ENCODE results near the gene CAVIN2. TPM values are rescaled to one million over a fixed set of nuclear protein-coding genes. Genes with fewer than 3 reads are reported as not detected.

Gene CAVIN2
- total and polyA plus RNA-seq, 2 donors (not counting 3 experiments of a cell fraction or from before 2014, with no cell fraction given), result 202 to 260 TPM

GRCh38 chr2:191811807-191812602 lies 34.9 kb downstream of the CAVIN2 start:
- dilution Hi-C loops (cut with MboI; ENCODE audit: extremely low pct_ligation_motif_present, low sequenced_read_pairs) (no loop called here), intact Hi-C loops (cut with micrococcal nuclease) (loop anchor here (1.0 to 2.0 kb wide), 9 partner anchors 35 to 1773 kb away; partner anchors contain the start of gene CAVIN2)
- TF ChIP-seq CTCF (IDR thresholded peaks at IDR 0.05; ENCODE audit: extremely low read depth in 1 of 2, insufficient read depth in 1 of 2, low read depth in 1 of 2, low read length in 2 of 2), result peak; percentile 67 to 68
- no peak for TF ChIP-seq POLR2AphosphoS5 (IDR thresholded peaks at IDR 0.05; ENCODE audit: insufficient read depth, low read depth, low read length)
- ChIA-PET CTCF (interaction anchor here (0.6 to 12.1 kb wide), 78 partner anchors 9 to 1884 kb away, joined by 3 to 532 read pairs (median 4); partner anchors contain the start of genes CAVIN2 and TMEFF2), POLR2A (interaction anchor here (1.0 to 1.7 kb wide), 2 partner anchors 19 to 350 kb away, joined by 4 to 17 read pairs; no protein-coding TSS in a partner anchor)
- Histone ChIP-seq H3K9ac (replicated peaks; ENCODE audit: extremely low read depth, insufficient read depth, low read length) (no peak overlapping the region), H3K79me2 (ENCODE audit: control insufficient read depth, insufficient read depth, low read length) (no peaks in the 10 kb centered on the region), H3K4me2 (ENCODE audit: insufficient read depth, low read length) (no peak overlapping the region), H3K27me3 (ENCODE audit: control insufficient read depth in 2 of 2, insufficient read depth in 2 of 2, low read length in 2 of 2) (no peaks in the 10 kb centered on the region), H4K20me1 (replicated peaks; ENCODE audit: control insufficient read depth, extremely low read depth, insufficient read depth, low read length) (no peaks in the 10 kb centered on the region), H3K27ac (ENCODE audit: insufficient read depth, low read depth, low read length) (no peak overlapping the region), H3K4me1 (ENCODE audit: control insufficient read depth, extremely low read depth, insufficient read depth, low read length) (peaks cover 2% of the 10 kb centered on the region), H2AFZ (ENCODE audit: low read depth, low read length) (no peak overlapping the region), H3K9me3 (replicated peaks; ENCODE audit: control insufficient read depth, insufficient read depth, low read length) (no peaks in the 10 kb centered on the region), H3K4me3 (replicated peaks in 1 of 3; ENCODE audit: insufficient read depth in 1 of 3, low read depth in 1 of 3, low read length in 3 of 3) (no peak overlapping the region), H3K9me1 (replicated peaks; ENCODE audit: control insufficient read depth, extremely low read depth, insufficient read depth, low read length) (no peaks in the 10 kb centered on the region), H3K36me3 (ENCODE audit: control insufficient read depth in 2 of 2, extremely low read depth in 1 of 2, insufficient read depth in 2 of 2, low read length in 2 of 2) (no peaks in the 10 kb centered on the region)
- DNase-seq (ENCODE audit: low read depth, low spot score), result peak; percentile 86
- FAIRE-seq, result peak; percentile 94
- no TSS peak for BruUV-seq (replicated peaks)

GRCh38 chr2:191806396-191806795 lies 40.5 kb downstream of the CAVIN2 start:
- Histone ChIP-seq H3K9ac (replicated peaks; ENCODE audit: extremely low read depth, insufficient read depth, low read length) (no peak overlapping the region), H2AFZ (ENCODE audit: low read depth, low read length) (no peak overlapping the region), H3K27ac (ENCODE audit: insufficient read depth, low read depth, low read length) (no peak overlapping the region), H3K9me3 (replicated peaks; ENCODE audit: control insufficient read depth, insufficient read depth, low read length) (no peaks in the 10 kb centered on the region), H3K9me1 (replicated peaks; ENCODE audit: control insufficient read depth, extremely low read depth, insufficient read depth, low read length) (no peaks in the 10 kb centered on the region), H3K4me2 (ENCODE audit: insufficient read depth, low read length) (no peak overlapping the region), H3K4me1 (ENCODE audit: control insufficient read depth, extremely low read depth, insufficient read depth, low read length) (no peaks in the 10 kb centered on the region), H3K36me3 (ENCODE audit: control insufficient read depth in 2 of 2, extremely low read depth in 1 of 2, insufficient read depth in 2 of 2, low read length in 2 of 2) (no peaks in the 10 kb centered on the region), H3K27me3 (ENCODE audit: control insufficient read depth in 2 of 2, insufficient read depth in 2 of 2, low read length in 2 of 2) (no peaks in the 10 kb centered on the region), H4K20me1 (replicated peaks; ENCODE audit: control insufficient read depth, extremely low read depth, insufficient read depth, low read length) (no peaks in the 10 kb centered on the region), H3K4me3 (replicated peaks in 1 of 3; ENCODE audit: insufficient read depth in 1 of 3, low read depth in 1 of 3, low read length in 3 of 3) (no peak overlapping the region), H3K79me2 (ENCODE audit: control insufficient read depth, insufficient read depth, low read length) (no peaks in the 10 kb centered on the region)
- intact Hi-C loops (cut with micrococcal nuclease), result no loop called here
- CTCF ChIA-PET, result interaction anchor here (1.0 to 1.4 kb wide), 2 partner anchors 20 to 356 kb away, joined by 3 to 5 read pairs; no protein-coding TSS in a partner anchor
- TF ChIP-seq GATA2 (IDR thresholded peaks at IDR 0.05; ENCODE audit: insufficient read depth, insufficient read length, low read depth, low read length) (no peak), EZH2 (IDR thresholded peaks at IDR 0.05; ENCODE audit: borderline replicate concordance, low read depth, low read length, severe bottlenecking) (no peak), MAX (IDR thresholded peaks at IDR 0.05; ENCODE audit: insufficient read depth, insufficient read length) (no peak), POLR2A (IDR thresholded peaks at IDR 0.05; ENCODE audit: low read depth, low read length) (no peak), CTCF (IDR thresholded peaks at IDR 0.05; ENCODE audit: extremely low read depth in 1 of 2, insufficient read depth in 1 of 2, low read depth in 1 of 2, low read length in 2 of 2) (no peak), POLR2AphosphoS5 (IDR thresholded peaks at IDR 0.05; ENCODE audit: insufficient read depth, low read depth, low read length) (no peak), JUN (IDR thresholded peaks at IDR 0.05; ENCODE audit: borderline replicate concordance, insufficient read depth, insufficient read length, low read depth) (no peak), MYC (IDR thresholded peaks at IDR 0.05; ENCODE audit: low read depth, low read length) (no peak), FOS (IDR thresholded peaks at IDR 0.05; ENCODE audit: borderline replicate concordance, insufficient read depth, low read length) (no peak)
- FAIRE-seq (no peak), DNase-seq (ENCODE audit: low read depth, low spot score) (no peak)
- POLR2A ChIA-PET, result no interaction called here
- dilution Hi-C loops (cut with MboI; ENCODE audit: extremely low pct_ligation_motif_present, low sequenced_read_pairs), result no loop called here
- BruUV-seq (replicated peaks), result no TSS peak
